SK-N-SH treated with all-trans-retinoic acid at 6 μM for 48 hours (cell line): ENCODE measurements around the gene TSKU.

Experiments used
- ARNTL ChIP-seq: fragments of 450-650 bp; formaldehyde crosslinking; IDR thresholded peaks from 2 replicates; pipeline ENCODE4 v1.5.0; 2020; ENCODE audit warnings: low read depth, mild to moderate bottlenecking, moderate library complexity, borderline replicate concordance
- CSDC2 ChIP-seq: fragments of 250-450 bp; sonication (Bioruptor Pico); IDR thresholded peaks from 2 replicates; pipeline ENCODE4 v1.5.0; 2020; ENCODE audit warnings: mild to moderate bottlenecking, moderate library complexity
- ISL1 ChIP-seq: fragments of 250-450 bp; sonication (Bioruptor Pico); IDR thresholded peaks from 2 replicates; pipeline ENCODE4 v2.1.2; 2022; ENCODE audit warnings: mild to moderate bottlenecking, moderate library complexity
- PATZ1 ChIP-seq: fragments of 250-450 bp; sonication (Bioruptor Pico); IDR thresholded peaks from 2 replicates; pipeline ENCODE4 v1.8.0; 2020; ENCODE audit warnings: mild to moderate bottlenecking, moderate library complexity, borderline replicate concordance
- POU6F1 ChIP-seq: fragments of 250-450 bp; sonication (Bioruptor Pico); IDR thresholded peaks from 2 replicates; pipeline ENCODE4 v1.8.0; 2021; ENCODE audit warnings: low read depth, mild to moderate bottlenecking, moderate library complexity, borderline replicate concordance
- PPARA ChIP-seq: fragments of 250-450 bp; sonication (Bioruptor Pico); IDR thresholded peaks from 2 replicates; pipeline ENCODE4 v1.5.0; 2020; ENCODE audit warnings: mild to moderate bottlenecking, borderline replicate concordance
- RARB ChIP-seq: fragments of 250-450 bp; sonication (Bioruptor Pico); IDR thresholded peaks from 2 replicates; pipeline ENCODE4 v1.8.0; 2021; ENCODE audit warnings: mild to moderate bottlenecking, moderate library complexity
- TCF4 ChIP-seq: fragments of 250-450 bp; sonication (Bioruptor Pico); IDR thresholded peaks from 2 replicates; pipeline ENCODE4 v1.8.0; 2021; ENCODE audit warnings: mild to moderate bottlenecking, moderate library complexity, borderline replicate concordance
- TOX ChIP-seq: fragments of 250-450 bp; sonication (Bioruptor Pico); IDR thresholded peaks from 2 replicates; pipeline ENCODE4 v1.8.0; 2021; ENCODE audit warnings: mild to moderate bottlenecking, moderate library complexity, borderline replicate concordance
- ZC3H10 ChIP-seq: fragments of 250-450 bp; sonication (Bioruptor Pico); IDR thresholded peaks from 2 replicates; pipeline ENCODE4 v1.5.1; 2021; ENCODE audit warnings: mild to moderate bottlenecking, moderate library complexity
- ZNF8 ChIP-seq: fragments of 450-650 bp; formaldehyde crosslinking; IDR thresholded peaks from 2 replicates; pipeline ENCODE4 v1.5.0; 2020; ENCODE audit warnings: mild to moderate bottlenecking, moderate library complexity
- TF ChIP-seq, protein P1 (sequence below): fragments of 250-450 bp; sonication (Bioruptor Pico); IDR thresholded peaks from 2 replicates; pipeline ENCODE4 v1.5.1; 2020; ENCODE audit warnings: low read depth, mild to moderate bottlenecking, moderate library complexity

DNA sequence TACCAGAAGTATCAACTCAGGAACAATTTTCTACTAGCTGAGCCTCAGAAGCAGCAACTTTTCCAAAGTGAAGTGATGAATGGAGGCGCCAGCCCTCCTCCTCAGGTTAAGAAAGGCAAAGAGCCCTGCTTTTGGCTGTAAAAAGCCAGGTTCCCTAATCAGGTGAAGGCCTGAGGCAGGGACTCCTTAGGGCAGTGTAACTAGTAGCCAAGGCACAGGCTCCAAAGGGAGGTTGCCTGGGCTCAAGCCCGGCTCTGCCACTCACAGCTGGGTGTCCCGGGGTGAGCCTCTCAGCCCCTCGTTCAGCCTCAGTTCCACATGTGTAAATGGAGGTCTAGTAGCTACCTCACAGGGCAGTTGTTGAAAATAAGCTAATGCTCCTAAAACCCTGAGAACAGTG is 19.5 kb downstream of the TSKU start:
- TF ChIP-seq RARB (CRISPR knock-in tag) (no peak), POU6F1 (CRISPR knock-in tag) (no peak), PPARA (CRISPR knock-in tag) (no peak), PATZ1 (CRISPR knock-in tag) (no peak), TOX (no peak), ISL1 (CRISPR knock-in tag) (no peak), ZNF8 (CRISPR knock-in tag) (no peak), TCF4 (no peak), ARNTL (CRISPR knock-in tag) (no peak), CSDC2 (CRISPR knock-in tag) (no peak), ZC3H10 (CRISPR knock-in tag) (no peak)
- TF ChIP-seq, protein P1, sequence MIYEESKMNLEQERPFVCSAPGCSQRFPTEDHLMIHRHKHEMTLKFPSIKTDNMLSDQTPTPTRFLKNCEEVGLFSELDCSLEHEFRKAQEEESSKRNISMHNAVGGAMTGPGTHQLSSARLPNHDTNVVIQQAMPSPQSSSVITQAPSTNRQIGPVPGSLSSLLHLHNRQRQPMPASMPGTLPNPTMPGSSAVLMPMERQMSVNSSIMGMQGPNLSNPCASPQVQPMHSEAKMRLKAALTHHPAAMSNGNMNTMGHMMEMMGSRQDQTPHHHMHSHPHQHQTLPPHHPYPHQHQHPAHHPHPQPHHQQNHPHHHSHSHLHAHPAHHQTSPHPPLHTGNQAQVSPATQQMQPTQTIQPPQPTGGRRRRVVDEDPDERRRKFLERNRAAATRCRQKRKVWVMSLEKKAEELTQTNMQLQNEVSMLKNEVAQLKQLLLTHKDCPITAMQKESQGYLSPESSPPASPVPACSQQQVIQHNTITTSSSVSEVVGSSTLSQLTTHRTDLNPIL (CRISPR knock-in tag) = no peak
